Psoas muscle (tissue), 8 donors: ENCODE data around the gene NDUFA3. TPM values are rescaled to one million over a fixed set of nuclear protein-coding genes. Genes with fewer than 3 reads are reported as not detected.

Experiments used
- ATAC-seq, 4 donors: fragments of 200-7000 bp; cut with Tn5 transposase; one replicate each; pipeline ENCODE4 v1.9.1; 2020; ENCODE audit warnings: moderate library complexity in 3 of 4, mild to moderate bottlenecking in 2 of 4
- DNase-seq, 2 donors: peaks; one replicate each; pipeline ENCODE4 v3.0.0-alpha.2; 2020
- H3K27ac ChIP-seq: fragments of 200-600 bp; one replicate; pipeline ENCODE4 v1.8.0; 2022
- H3K27me3 ChIP-seq, 3 donors: fragments of 200-600 bp in 1 of 3; one replicate each; pipeline versions ENCODE4 v1.6.1 to v1.8.0; 2013 to 2022; ENCODE audit warnings: low read length in 2 of 3, mild to moderate bottlenecking in 2 of 3, moderate library complexity in 1 of 3; ENCODE audit not compliant: insufficient read depth in 3 of 3
- H3K36me3 ChIP-seq, 2 donors: fragments of 200-600 bp in 1 of 2; one replicate each; pipeline versions ENCODE4 v1.6.1 to v1.8.0; 2013 to 2022; ENCODE audit warnings: low read depth in 1 of 2, mild to moderate bottlenecking in 1 of 2, moderate library complexity in 1 of 2; ENCODE audit not compliant: insufficient read depth in 1 of 2
- H3K4me1 ChIP-seq: fragments of 200-600 bp; one replicate; pipeline ENCODE4 v1.8.0; 2022
- H3K4me3 ChIP-seq: fragments of 200-600 bp; one replicate; pipeline ENCODE4 v1.8.0; 2022; ENCODE audit warnings: mild to moderate bottlenecking
- H3K9me3 ChIP-seq: fragments of 200-600 bp; one replicate; pipeline ENCODE4 v1.8.0; 2022
- WGBS, 3 donors: extraction: QIAGEN DNeasy Blood & Tissue Kit; methylation state at CpG; one replicate each; pipeline versions ENCODE4 v1.1.6 to v1.1.7; 2013; 5-methylcytosine and 5-hydroxymethylcytosine counted together
- intact Hi-C, 2 donors: fragments of 100-400 bp; cut with DNase I; formaldehyde crosslinking; loops; one replicate each; pipeline versions ENCODE4 v1.11.0 to v1.14.2; 2022
- polyA plus RNA-seq, 3 donors: library from polyadenylated mRNA; stranded (reverse); fragments of 200-250 nt; gene quantifications; one replicate each; pipeline ENCODE4 v1.2.3, GENCODE V29; 2013
- total RNA-seq, 4 donors: library from RNA; stranded (reverse); fragmentation: NEBNext Ultra II Directional in 2 of 4; extraction: Animal tissue kit (Norgen Biotek cat#: 25700) in 2 of 4; gene quantifications; one replicate each; pipeline versions ENCODE4 v1.2.1 to v1.2.4, GENCODE V29; 2021 to 2023
- TF ChIP-seq, protein P1 (sequence below): fragments of 200-600 bp; IDR thresholded peaks from one replicate; pipeline ENCODE4 v1.8.0; 2022; ENCODE audit warnings: antibody characterized with exemption
- donor health status: healthy with polysubstance abuse.
- donor health status: DM: no; HTN: no; CAD: no; lungs with moderate emphysema.
- donor health status: Bipolar disorder and iron deficiency.
- donor health status: healthy.
- donor health status: DM: yes; HTN: yes; CAD: no.
- donor health status: DM: no; HTN: no; CAD: no.
- donor health status: DM: no; HTN: no; CAD: no.
- donor health status: DM: yes; HTN: yes; CAD: no.

NDUFA3 gene
- total and polyA plus RNA-seq, 7 donors = 260 to 473 (median 326) TPM

DNA sequence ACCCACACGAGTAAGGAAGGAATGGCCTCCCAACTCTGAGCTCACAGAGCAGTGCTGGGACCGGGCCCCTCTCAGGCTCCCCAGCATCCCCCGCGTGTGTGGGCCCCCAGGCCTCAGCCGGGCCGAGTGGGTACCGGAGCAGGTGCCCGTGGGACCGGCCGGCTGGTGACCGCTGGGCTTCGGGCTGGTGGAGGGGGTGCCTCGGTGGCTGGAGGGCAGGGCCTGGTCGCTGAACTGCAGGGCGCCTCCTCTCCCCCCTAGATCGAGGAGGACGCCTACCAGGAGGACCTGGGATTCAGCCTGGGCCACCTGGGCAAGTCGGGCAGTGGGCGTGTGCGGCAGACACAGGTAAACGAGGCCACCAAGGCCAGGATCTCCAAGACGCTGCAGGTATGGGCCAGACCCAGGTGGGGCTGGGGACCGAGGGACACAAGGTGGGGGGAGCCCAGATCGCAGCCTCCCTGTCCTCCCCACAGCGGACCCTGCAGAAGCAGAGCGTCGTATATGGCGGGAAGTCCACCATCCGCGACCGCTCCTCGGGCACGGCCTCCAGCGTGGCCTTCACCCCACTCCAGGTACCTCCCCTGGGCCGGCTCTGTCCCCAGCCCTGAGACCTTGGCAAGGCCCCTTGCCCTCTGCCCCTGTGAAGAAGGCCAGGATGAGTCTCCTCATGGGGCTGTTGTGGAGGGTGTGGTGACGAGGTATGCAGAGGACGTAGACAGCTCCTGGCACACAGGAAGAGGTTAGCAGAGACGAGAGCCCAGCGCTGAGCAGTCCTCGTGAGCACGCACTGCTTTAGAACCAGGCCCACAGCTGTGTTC is 26.4 kb downstream of the NDUFA3 start:
- DNase-seq (no peak), ATAC-seq (no peak)
- 94 to 96% (median 95%) methylated on average over 39 to 41 of the region's 41 CpGs for WGBS, 3 donors
- intact Hi-C loops = no loop called here
- no peaks in the 10 kb centered on the region for H3K27me3 ChIP-seq
- H3K4me1 ChIP-seq = no peaks in the 10 kb centered on the region
- H3K9me3 ChIP-seq = no peaks in the 10 kb centered on the region
- H3K36me3 ChIP-seq = peaks cover 2 to 88% of the 10 kb centered on the region in 2 donors
- H3K4me3 ChIP-seq = no peak overlapping the region
- TF ChIP-seq, protein P1, sequence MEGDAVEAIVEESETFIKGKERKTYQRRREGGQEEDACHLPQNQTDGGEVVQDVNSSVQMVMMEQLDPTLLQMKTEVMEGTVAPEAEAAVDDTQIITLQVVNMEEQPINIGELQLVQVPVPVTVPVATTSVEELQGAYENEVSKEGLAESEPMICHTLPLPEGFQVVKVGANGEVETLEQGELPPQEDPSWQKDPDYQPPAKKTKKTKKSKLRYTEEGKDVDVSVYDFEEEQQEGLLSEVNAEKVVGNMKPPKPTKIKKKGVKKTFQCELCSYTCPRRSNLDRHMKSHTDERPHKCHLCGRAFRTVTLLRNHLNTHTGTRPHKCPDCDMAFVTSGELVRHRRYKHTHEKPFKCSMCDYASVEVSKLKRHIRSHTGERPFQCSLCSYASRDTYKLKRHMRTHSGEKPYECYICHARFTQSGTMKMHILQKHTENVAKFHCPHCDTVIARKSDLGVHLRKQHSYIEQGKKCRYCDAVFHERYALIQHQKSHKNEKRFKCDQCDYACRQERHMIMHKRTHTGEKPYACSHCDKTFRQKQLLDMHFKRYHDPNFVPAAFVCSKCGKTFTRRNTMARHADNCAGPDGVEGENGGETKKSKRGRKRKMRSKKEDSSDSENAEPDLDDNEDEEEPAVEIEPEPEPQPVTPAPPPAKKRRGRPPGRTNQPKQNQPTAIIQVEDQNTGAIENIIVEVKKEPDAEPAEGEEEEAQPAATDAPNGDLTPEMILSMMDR = no peak
- H3K27ac ChIP-seq = no peak overlapping the region

DNA sequence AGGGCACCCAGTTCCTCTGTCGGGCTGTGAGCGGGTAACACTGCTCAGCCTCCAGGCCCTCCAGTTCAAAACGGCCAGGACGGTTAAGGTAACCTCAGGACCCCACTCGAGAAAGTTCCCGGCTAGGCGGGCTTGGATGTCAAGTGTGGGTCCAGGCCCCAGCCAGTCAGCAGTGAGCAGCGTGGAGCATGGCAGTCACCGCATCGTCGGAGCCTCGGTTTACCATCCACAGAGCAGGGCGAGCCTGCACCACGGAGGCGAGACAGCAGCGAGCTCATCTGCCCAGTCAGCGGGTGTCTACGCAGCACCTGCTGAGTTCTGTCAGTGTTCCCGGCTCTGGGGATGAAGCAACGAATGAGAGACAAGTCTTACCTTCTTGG is 27.0 kb downstream of the NDUFA3 start:
- Histone ChIP-seq H3K9me3 (no peaks in the 10 kb centered on the region), H3K4me3 (no peak overlapping the region), H3K27ac (no peak overlapping the region), H3K36me3 (peaks cover 2 to 82% of the 10 kb centered on the region in 2 donors), H3K27me3 (no peaks in the 10 kb centered on the region), H3K4me1 (no peaks in the 10 kb centered on the region)
- DNase-seq = no peak
- 95 to 96% (median 95%) methylated on average over 16 to 20 of the region's 20 CpGs for WGBS, 3 donors
- intact Hi-C loops = no loop called here
- ATAC-seq = no peak
- TF ChIP-seq, protein P1 = no peak

DNA sequence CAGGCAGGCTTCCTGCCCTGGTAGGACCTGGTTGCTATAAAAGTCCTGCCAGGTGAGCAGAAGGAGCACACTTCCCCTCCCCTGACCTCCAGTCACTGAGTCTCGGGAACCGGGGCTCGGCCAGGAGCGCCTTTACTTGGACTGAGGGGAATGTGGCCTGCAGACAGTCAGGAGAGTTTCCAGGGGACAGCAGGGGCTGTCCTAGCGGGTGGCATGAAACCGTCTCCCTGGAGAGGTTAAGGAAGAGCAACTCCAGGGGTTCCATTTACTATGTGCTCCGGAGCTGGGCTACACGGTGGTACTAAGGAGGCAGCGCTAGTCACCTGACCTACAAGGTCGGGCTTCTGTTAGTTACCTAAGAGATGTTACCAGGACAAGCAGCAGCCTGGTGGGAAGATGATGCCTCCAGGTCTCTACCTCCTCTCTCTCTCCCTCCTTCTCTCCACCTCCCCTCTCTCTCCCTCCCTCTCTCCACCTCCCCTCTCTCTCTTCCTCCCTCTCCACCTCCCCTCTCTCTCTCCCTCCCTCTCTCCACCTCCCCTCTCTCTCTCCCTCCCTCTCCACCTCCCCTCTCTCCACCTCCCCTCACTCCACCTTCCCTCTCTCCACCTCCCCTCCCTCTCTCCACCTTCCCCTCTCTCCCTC is 30.8 kb downstream of the NDUFA3 start:
- TF ChIP-seq, protein P1 = no peak
- no peak for ATAC-seq
- Histone ChIP-seq H3K27me3 (no peaks in the 10 kb centered on the region), H3K27ac (no peak overlapping the region), H3K4me1 (peaks cover 10% of the 10 kb centered on the region), H3K4me3 (no peak overlapping the region), H3K9me3 (no peaks in the 10 kb centered on the region), H3K36me3 (peaks cover 2 to 45% of the 10 kb centered on the region in 2 donors)
- WGBS, 3 donors = 75 to 82% (median 76%) methylated on average over 10 of the region's 10 CpGs
- no peak for DNase-seq
- intact Hi-C loops = no loop called here

DNA sequence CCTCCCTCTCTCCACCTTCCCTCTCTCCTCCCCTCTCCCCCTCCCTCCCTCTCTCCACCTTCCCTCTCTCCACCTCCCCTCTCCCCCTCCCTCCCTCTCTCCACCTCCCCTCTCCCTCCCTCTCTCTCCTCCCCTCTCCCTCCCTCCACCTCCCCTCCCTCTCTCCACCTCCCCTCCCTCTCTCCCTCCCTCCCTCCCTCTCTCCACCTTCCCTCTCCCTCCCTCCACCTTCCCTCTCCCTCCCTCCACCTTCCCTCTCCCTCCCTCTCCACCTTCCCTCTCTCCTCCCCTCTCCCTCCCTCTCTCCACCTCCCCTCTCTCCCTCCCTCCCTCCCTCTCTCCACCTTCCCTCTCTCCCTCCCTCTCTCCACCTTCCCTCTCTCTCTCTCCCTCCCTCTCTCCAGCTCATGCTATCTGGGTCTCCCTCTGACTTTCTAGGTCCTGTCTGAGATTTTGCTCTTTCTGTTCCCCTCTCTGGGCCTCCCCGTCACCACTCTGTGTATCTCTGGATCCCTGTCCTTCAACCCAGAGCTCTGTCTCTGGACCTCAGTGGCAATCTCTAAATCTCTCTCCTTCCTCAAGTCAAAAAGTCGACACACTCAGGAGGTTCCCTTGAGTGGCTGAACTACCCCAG is 31.4 kb downstream of the NDUFA3 start:
- Histone ChIP-seq H3K4me1 (peaks cover 16% of the 10 kb centered on the region), H3K36me3 (peaks cover 2 to 42% of the 10 kb centered on the region in 2 donors), H3K4me3 (no peak overlapping the region), H3K9me3 (no peaks in the 10 kb centered on the region), H3K27ac (no peak overlapping the region), H3K27me3 (no peaks in the 10 kb centered on the region)
- intact Hi-C loops = no loop called here
- no peak for DNase-seq
- WGBS, 3 donors = 64 to 71% (median 65%) methylated on average over 2 of the region's 2 CpGs
- TF ChIP-seq, protein P1 = no peak
- ATAC-seq = no peak
